Smooth muscle cell (in vitro differentiated cells): ENCODE measurements around the gene COL10A1. TPM values are rescaled to one million over a fixed set of nuclear protein-coding genes. Genes with fewer than 3 reads are reported as not detected.

Source experiments
- DNase-seq: peaks from one replicate; lab custom pipeline; 2025; ENCODE audit not compliant: unreplicated experiment; lab: John Stamatoyannopoulos, UW
- H2AFZ ChIP-seq: fragments of 200-600 bp; sonication (generic); 2 replicates; pipeline ENCODE4 v1.6.0; 2016; ENCODE audit warnings: antibody characterized with exemption, low read depth, mild to moderate bottlenecking
- H3F3A ChIP-seq: fragments of 200-600 bp; sonication (generic); 2 replicates; pipeline ENCODE4 v1.6.0; 2017; ENCODE audit warnings: antibody characterized with exemption, low read depth
- H3K27ac ChIP-seq: fragments of 200-600 bp; sonication (generic); 2 replicates; pipeline ENCODE4 v1.5.1; 2016; ENCODE audit warnings: low read depth, mild to moderate bottlenecking
- H3K27me3 ChIP-seq: fragments of 200-600 bp; sonication (generic); 2 replicates; pipeline ENCODE4 v1.6.1; 2016; ENCODE audit warnings: low read depth, mild to moderate bottlenecking
- H3K36me3 ChIP-seq: fragments of 200-600 bp; sonication (generic); 2 replicates; pipeline ENCODE4 v1.5.1; 2016; ENCODE audit warnings: low read depth
- H3K4me1 ChIP-seq: fragments of 200-600 bp; sonication (generic); 2 replicates; pipeline ENCODE4 v1.5.1; 2016; ENCODE audit warnings: low read depth
- H3K4me2 ChIP-seq: fragments of 200-600 bp; sonication (generic); 2 replicates; pipeline ENCODE4 v1.6.0; 2016; ENCODE audit warnings: mild to moderate bottlenecking
- H3K4me3 ChIP-seq: fragments of 200-600 bp; sonication (generic); 2 replicates; pipeline ENCODE4 v1.5.1; 2016; ENCODE audit warnings: mild to moderate bottlenecking
- H3K79me2 ChIP-seq: fragments of 200-600 bp; sonication (generic); 2 replicates; pipeline ENCODE4 v1.6.0; 2016; ENCODE audit warnings: low read depth, mild to moderate bottlenecking
- H3K9ac ChIP-seq: fragments of 200-600 bp; sonication (generic); 2 replicates; pipeline ENCODE4 v1.6.0; 2016; ENCODE audit warnings: low read depth
- H3K9me3 ChIP-seq: fragments of 200-600 bp; sonication (generic); replicated peaks from 2 replicates; pipeline ENCODE4 v1.5.1; 2016; ENCODE audit warnings: low read depth
- H4K20me1 ChIP-seq: fragments of 200-600 bp; sonication (generic); 2 replicates; pipeline ENCODE4 v1.6.0; 2016; ENCODE audit warnings: low read depth
- WGBS: methylation state at CpG from one replicate; pipeline ENCODE4 v1.1.7; 2016; ENCODE audit warnings: low lambda C conversion rate; 5-methylcytosine and 5-hydroxymethylcytosine counted together
- polyA plus RNA-seq: library from polyadenylated mRNA; unstranded; fragments of >200 nt; fragmentation: Nextera tagmentation; extraction: Ambion mirVana; gene quantifications from 2 replicates; pipeline ENCODE4 v1.2.1, GENCODE V29; 2016
- total RNA-seq: library from RNA; depleted of rRNA; stranded (reverse); fragments of >200 nt; gene quantifications from 2 replicates; pipeline ENCODE4 v1.2.3, GENCODE V29; 2014
- TF ChIP-seq, protein P1 (sequence below): fragments of 200-600 bp; sonication (generic); IDR thresholded peaks from 2 replicates; pipeline ENCODE4 v1.5.1; 2017; ENCODE audit warnings: borderline replicate concordance, mild to moderate bottlenecking, antibody characterized with exemption; ENCODE audit not compliant: insufficient read depth, poor library complexity, severe bottlenecking

Gene COL10A1
- total RNA-seq (0.04 TPM in 1 of 2 replicates, not detected in the other), polyA plus RNA-seq (0.13 TPM in 1 of 2 replicates, not detected in the other)

DNA sequence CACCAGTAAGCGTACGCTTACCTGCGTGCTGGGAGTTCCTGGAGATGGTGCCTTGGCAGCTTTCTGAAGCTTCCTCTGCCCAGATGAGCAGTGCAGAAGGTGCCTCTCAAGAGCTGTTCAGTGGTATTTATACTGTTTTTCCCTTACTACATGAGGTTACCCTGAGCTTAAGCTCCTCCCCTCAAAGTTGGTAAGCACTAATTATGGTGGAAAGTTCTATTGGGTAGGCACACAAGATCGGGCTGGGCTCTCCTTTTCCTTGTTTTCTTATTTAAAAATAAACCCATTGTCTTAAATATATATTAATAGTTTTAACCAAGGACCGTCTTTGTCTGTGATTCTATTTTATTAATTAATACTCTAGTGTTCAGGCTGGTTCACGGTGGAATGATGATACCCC, at the start of gene COL10A1:
Gene COL10A1, minus strand, starts transcription at position 101 of the 400 bp plus-strand sequence. CDS start 640 bp downstream, outside the sequence.
- Histone ChIP-seq H3K4me2 (no peak within 1 kb of the TSS), H3K79me2 (no peaks in the 10 kb centered on the region), H3K27me3 (no peaks in the 10 kb centered on the region), H2AFZ (no peak within 1 kb of the TSS), H3K9ac (no peak within 1 kb of the TSS), H4K20me1 (no peaks in the 10 kb centered on the region), H3K27ac (no peak within 1 kb of the TSS), H3K9me3 (no peaks in the 10 kb centered on the region), H3K4me1 (no peaks in the 10 kb centered on the region), H3F3A (no peaks in the 10 kb centered on the region), H3K4me3 (no peak within 1 kb of the TSS), H3K36me3 (no peaks in the 10 kb centered on the region)
- 96% methylated on average over 6 of the region's 6 CpGs for WGBS
- no peak for DNase-seq
- TF ChIP-seq, protein P1, sequence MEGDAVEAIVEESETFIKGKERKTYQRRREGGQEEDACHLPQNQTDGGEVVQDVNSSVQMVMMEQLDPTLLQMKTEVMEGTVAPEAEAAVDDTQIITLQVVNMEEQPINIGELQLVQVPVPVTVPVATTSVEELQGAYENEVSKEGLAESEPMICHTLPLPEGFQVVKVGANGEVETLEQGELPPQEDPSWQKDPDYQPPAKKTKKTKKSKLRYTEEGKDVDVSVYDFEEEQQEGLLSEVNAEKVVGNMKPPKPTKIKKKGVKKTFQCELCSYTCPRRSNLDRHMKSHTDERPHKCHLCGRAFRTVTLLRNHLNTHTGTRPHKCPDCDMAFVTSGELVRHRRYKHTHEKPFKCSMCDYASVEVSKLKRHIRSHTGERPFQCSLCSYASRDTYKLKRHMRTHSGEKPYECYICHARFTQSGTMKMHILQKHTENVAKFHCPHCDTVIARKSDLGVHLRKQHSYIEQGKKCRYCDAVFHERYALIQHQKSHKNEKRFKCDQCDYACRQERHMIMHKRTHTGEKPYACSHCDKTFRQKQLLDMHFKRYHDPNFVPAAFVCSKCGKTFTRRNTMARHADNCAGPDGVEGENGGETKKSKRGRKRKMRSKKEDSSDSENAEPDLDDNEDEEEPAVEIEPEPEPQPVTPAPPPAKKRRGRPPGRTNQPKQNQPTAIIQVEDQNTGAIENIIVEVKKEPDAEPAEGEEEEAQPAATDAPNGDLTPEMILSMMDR = no peak

DNA sequence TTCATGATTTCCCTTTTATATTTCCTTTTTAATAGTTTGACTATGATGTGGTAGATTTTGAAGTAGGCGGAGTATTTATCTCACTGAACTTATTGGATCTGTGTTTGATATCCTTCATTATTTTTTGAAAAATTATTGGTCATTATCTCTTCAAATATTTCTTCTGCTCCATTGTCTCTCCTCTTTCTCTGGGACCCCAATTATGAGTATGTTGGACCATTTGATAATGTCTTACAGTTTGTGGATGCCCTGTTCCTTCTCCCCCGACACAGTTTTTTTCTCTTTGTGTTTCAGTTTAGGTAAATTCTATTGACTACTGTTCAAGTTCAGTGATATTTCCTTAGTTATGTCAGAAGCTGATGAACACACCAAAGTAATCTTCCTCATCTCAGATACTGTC, 49.4 kb upstream of the COL10A1 start:
- Histone ChIP-seq H3K27ac (no peak overlapping the region), H3K36me3 (peaks cover 4% of the 10 kb centered on the region), H4K20me1 (no peaks in the 10 kb centered on the region), H2AFZ (no peak overlapping the region), H3K4me3 (no peak overlapping the region), H3K79me2 (no peaks in the 10 kb centered on the region), H3K9me3 (peaks cover 8% of the 10 kb centered on the region), H3K9ac (no peak overlapping the region), H3K4me1 (no peaks in the 10 kb centered on the region), H3K27me3 (no peaks in the 10 kb centered on the region), H3K4me2 (no peak overlapping the region), H3F3A (no peaks in the 10 kb centered on the region)
- WGBS = 96% methylated on average over 2 of the region's 2 CpGs
- no peak for DNase-seq
- TF ChIP-seq, protein P1 = no peak

DNA sequence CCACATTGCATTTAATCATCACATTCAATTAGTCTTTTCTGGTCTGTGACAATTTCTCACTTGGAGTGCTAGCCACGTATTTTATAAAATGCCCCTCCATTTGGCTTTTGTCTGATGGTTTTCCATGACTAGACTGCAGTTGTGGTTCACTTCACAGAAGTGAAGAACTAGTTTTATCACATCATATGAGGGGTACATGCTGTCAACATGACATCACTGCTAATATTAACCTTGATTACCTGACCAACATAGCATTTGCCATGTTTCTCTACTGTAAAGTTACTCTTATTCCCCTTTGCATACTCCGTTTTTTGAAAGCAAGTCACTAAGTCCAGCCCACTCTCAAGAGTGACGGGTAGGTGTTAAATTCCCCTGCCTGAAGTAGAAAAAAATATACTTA, 48.0 kb upstream of the COL10A1 start:
- 63% methylated on average over 3 of the region's 3 CpGs for WGBS
- Histone ChIP-seq H3F3A (no peaks in the 10 kb centered on the region), H3K79me2 (no peaks in the 10 kb centered on the region), H3K4me3 (no peak overlapping the region), H3K4me1 (no peaks in the 10 kb centered on the region), H4K20me1 (no peaks in the 10 kb centered on the region), H3K27me3 (no peaks in the 10 kb centered on the region), H3K27ac (no peak overlapping the region), H3K36me3 (peaks cover 4% of the 10 kb centered on the region), H2AFZ (no peak overlapping the region), H3K4me2 (no peak overlapping the region), H3K9ac (no peak overlapping the region), H3K9me3 (peaks cover 8% of the 10 kb centered on the region)
- TF ChIP-seq, protein P1 = no peak
- no peak for DNase-seq

DNA sequence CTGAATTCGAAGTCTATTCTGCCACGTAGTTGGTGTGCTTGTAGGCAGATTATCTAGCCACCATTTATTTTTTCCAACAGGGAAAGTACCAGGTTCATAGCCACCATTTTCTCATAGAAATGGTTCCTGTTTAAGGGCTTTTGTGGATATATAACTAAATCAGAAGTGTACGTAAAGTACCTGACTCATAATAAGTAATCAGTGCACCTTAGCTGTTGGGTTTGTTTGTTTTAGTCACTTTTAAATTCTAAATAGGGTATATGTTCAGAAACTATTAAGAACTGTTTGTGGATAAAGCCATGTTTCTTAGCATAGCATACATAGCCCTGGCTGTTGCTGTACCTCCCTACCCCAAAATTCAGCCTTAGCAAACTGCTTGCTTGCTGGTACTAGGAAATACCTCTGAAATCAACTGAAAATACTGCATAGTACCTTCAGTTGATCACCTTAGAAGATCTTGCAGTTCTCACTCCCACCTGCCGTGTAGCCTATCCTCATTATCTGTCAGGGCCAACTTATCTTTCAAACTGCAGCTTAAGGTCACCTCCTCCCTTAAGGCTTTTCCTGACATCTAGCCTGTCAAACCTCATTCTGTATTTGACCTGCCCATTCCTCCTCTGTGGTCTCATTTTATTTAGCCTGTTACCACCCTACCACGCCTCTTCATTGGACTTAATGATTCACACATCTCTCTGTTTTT, 44.6 kb upstream of the COL10A1 start:
- Histone ChIP-seq H3K36me3 (peaks cover 4% of the 10 kb centered on the region), H4K20me1 (no peaks in the 10 kb centered on the region), H3F3A (no peaks in the 10 kb centered on the region), H3K4me3 (no peak overlapping the region), H3K27ac (no peak overlapping the region), H3K9me3 (peaks cover 15% of the 10 kb centered on the region), H3K79me2 (no peaks in the 10 kb centered on the region), H3K27me3 (no peaks in the 10 kb centered on the region), H3K4me1 (no peaks in the 10 kb centered on the region), H3K4me2 (no peak overlapping the region), H2AFZ (no peak overlapping the region), H3K9ac (no peak overlapping the region)
- DNase-seq = no peak
- WGBS = 93% methylated on average over 5 of the region's 5 CpGs
- TF ChIP-seq, protein P1 = no peak
